ENCODE results near the gene SORCS2.

DNA sequence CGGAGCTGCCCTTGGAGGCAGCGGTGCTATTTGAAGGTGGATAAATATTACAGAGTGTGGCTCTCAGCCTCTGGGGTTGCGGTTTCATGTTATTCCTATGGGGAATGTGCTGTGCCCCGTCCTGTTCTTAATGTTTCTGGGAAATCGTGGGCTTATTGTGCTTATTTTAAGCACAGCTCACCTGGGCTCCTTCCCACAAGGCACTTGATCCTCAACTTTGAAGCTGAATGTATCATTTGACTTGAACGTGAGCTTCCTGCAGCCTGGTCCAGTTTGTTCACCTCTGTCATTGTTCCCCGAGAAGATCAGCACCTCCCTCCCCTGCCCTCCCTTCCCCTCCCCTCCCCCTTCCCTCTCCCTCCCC lies 3.9 kb downstream of the SORCS2 start:
- TF ChIP-seq, protein P1, sequence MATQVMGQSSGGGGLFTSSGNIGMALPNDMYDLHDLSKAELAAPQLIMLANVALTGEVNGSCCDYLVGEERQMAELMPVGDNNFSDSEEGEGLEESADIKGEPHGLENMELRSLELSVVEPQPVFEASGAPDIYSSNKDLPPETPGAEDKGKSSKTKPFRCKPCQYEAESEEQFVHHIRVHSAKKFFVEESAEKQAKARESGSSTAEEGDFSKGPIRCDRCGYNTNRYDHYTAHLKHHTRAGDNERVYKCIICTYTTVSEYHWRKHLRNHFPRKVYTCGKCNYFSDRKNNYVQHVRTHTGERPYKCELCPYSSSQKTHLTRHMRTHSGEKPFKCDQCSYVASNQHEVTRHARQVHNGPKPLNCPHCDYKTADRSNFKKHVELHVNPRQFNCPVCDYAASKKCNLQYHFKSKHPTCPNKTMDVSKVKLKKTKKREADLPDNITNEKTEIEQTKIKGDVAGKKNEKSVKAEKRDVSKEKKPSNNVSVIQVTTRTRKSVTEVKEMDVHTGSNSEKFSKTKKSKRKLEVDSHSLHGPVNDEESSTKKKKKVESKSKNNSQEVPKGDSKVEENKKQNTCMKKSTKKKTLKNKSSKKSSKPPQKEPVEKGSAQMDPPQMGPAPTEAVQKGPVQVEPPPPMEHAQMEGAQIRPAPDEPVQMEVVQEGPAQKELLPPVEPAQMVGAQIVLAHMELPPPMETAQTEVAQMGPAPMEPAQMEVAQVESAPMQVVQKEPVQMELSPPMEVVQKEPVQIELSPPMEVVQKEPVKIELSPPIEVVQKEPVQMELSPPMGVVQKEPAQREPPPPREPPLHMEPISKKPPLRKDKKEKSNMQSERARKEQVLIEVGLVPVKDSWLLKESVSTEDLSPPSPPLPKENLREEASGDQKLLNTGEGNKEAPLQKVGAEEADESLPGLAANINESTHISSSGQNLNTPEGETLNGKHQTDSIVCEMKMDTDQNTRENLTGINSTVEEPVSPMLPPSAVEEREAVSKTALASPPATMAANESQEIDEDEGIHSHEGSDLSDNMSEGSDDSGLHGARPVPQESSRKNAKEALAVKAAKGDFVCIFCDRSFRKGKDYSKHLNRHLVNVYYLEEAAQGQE (IDR thresholded peaks at IDR 0.05; ENCODE audit: insufficient read depth in 1 of 2, low read depth in 2 of 2, low read length in 2 of 2): no peak
- no peak for TF ChIP-seq TAF1 (IDR thresholded peaks at IDR 0.05; ENCODE audit: borderline replicate concordance, insufficient read depth, low read length)

All from PFSK-1 (cell line).